Spinal cord (tissue), 10 donors: ENCODE results near the gene GNB1. TPM values are rescaled to one million over a fixed set of nuclear protein-coding genes. Genes with fewer than 3 reads are reported as not detected.
"Not testable (repeated sequence)": the region's sequence is repeated elsewhere in the genome, so short reads cannot be mapped to it uniquely, and the experiment has no call there.

Experiments
- DNase-seq, 6 donors: peaks; one replicate each; pipeline versions ENCODE4 v3.0.0 to v3.0.0-alpha.2; 2013 to 2015; ENCODE audit warnings: low spot score in 6 of 6, low read depth in 4 of 6
- H3K27ac ChIP-seq: one replicate; pipeline ENCODE4 v1.5.1; 2013; ENCODE audit warnings: low read depth, low read length, control low read depth
- H3K27me3 ChIP-seq: one replicate; pipeline ENCODE4 v1.6.1; 2013; ENCODE audit warnings: low read length; ENCODE audit not compliant: control insufficient read depth, insufficient read depth
- H3K36me3 ChIP-seq: one replicate; pipeline ENCODE4 v1.6.1; 2013; ENCODE audit warnings: low read length; ENCODE audit not compliant: control insufficient read depth, insufficient read depth
- H3K4me1 ChIP-seq: one replicate; pipeline ENCODE4 v1.6.1; 2013; ENCODE audit warnings: low read length; ENCODE audit not compliant: control insufficient read depth, insufficient read depth
- H3K4me3 ChIP-seq: one replicate; pipeline ENCODE4 v1.5.1; 2013; ENCODE audit warnings: low read depth, low read length, control low read depth
- H3K9me3 ChIP-seq: one replicate; pipeline ENCODE4 v1.6.1; 2013; ENCODE audit warnings: low read length; ENCODE audit not compliant: control insufficient read depth, insufficient read depth
- WGBS: methylation state at CpG from one replicate; pipeline ENCODE4 v1.1.5; 2013; ENCODE audit warnings: missing lambda C conversion rate; ENCODE audit not compliant: insufficient coverage; 5-methylcytosine and 5-hydroxymethylcytosine counted together
- polyA plus RNA-seq, 2 donors: library from polyadenylated mRNA; unstranded; fragments of 120-200 nt; gene quantifications; one replicate each; pipeline ENCODE4 v1.2.1, GENCODE V29; 2013; ENCODE audit not compliant: insufficient read length in 2 of 2
- total RNA-seq, 2 donors: library from RNA; depleted of rRNA in 1 of 2; stranded (reverse); fragments of 120-200 nt in 1 of 2; fragments of >200 nt in 1 of 2; gene quantifications; one replicate each; pipeline versions ENCODE4 v1.2.3 to v1.2.4, GENCODE V29; 2013 to 2014
- donor health status: healthy.

GNB1 gene
- total and polyA plus RNA-seq, 4 donors, result 129 to 651 (median 436) TPM

DNA sequence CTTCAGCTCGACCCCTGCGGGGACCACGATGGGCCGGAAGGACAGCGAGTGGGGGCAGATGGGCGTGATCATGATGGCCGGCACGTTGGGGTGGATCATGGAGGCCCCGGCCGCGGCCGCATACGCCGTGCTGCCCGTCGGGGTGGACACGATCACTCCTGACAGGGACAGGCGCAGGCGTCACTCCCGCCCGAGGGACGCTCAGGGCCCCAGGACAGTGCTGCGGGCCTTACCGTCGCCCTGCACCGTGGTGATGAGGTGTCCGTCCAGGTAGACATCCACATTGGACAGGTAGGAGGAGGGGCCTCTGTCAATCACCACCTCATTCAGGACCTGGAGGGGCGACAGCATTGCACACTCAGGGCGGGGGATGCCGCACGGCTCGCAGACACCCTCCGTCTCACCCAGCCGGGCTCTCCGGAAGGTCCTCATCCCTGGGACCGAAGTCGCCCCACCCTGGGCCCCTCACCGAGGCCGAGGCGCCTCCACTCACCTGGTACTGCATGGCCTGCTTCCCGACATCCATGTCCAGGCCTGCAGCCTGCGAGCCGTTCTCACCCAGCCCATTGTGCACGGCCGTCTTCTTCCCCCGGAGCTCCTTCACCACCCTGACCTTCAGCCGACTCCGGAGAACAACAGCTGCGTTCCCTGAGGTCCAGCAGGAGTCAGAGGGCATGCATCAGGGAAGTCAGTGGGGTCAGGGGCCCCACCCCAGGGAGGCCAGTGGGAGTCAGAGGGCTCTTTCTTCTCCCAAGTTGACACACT, 136.7 kb downstream of the GNB1 start:
- 89% methylated on average over 33 of the region's 49 CpGs for WGBS
- Histone ChIP-seq H3K4me3 (no peak overlapping the region), H3K9me3 (no peaks in the 10 kb centered on the region), H3K27me3 (no peaks in the 10 kb centered on the region), H3K4me1 (no peaks in the 10 kb centered on the region), H3K27ac (no peak overlapping the region), H3K36me3 (peaks cover 72% of the 10 kb centered on the region)
- DNase-seq, result no peak

DNA sequence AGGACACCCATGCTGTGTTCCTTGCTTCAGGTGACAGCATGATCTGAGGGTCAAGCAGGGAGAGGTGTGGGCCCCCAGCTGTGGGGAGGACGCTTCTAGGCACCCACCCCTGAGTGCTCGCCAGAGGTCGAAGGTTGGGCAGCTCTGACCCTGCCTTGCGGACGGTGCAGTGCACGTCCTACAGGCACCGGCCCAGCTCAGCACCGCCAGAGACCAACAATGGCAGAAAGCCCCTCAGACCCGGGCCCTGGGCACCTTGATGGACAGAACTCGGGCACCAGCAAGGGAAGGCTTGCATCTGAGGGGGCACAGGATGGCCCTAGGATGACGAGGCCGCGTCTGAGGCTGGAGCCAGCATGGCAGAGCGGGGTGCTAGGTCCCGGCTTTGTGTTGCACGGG, 137.3 kb downstream of the GNB1 start:
- peaks cover 71% of the 10 kb centered on the region for H3K36me3 ChIP-seq
- no peak overlapping the region for H3K4me3 ChIP-seq
- no peaks in the 10 kb centered on the region for H3K27me3 ChIP-seq
- DNase-seq, result no peak
- no peak overlapping the region for H3K27ac ChIP-seq
- H3K9me3 ChIP-seq, result no peaks in the 10 kb centered on the region
- H3K4me1 ChIP-seq, result no peaks in the 10 kb centered on the region
- WGBS, result 93% methylated on average over 16 of the region's 16 CpGs

GRCh38 chr1:1752636-1753606, 138.0 kb downstream of the GNB1 start:
- Histone ChIP-seq H3K27me3 (no peaks in the 10 kb centered on the region), H3K4me1 (no peaks in the 10 kb centered on the region), H3K27ac (no peak overlapping the region), H3K4me3 (no peak overlapping the region), H3K9me3 (no peaks in the 10 kb centered on the region), H3K36me3 (peaks cover 64% of the 10 kb centered on the region)
- WGBS, result 83% methylated on average over 27 of the region's 37 CpGs
- DNase-seq, result no peak

DNA sequence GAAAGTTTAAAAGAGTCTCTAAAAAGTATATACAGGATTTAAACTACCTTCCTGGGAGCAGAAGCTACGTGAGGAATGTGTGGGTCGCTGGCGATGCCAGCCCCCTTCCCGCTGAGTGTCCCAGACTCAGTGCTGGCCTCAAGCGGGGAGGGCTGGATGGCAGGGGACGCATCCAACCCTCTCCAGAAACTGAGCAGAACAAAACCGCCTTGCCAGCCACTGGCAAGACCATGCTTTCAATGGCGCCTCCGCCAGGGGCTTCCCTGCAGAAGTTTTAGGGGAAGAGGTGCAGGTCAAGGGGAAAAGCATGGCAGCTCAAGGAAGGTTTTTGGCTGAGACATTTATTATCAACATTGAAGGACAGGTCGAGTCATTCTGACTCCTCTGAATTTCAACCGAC, 138.7 kb downstream of the GNB1 start:
- WGBS, result 73% methylated on average over 9 of the region's 11 CpGs
- H3K27me3 ChIP-seq, result no peaks in the 10 kb centered on the region
- no peak overlapping the region for H3K4me3 ChIP-seq
- no peak for DNase-seq
- H3K9me3 ChIP-seq, result no peaks in the 10 kb centered on the region
- no peaks in the 10 kb centered on the region for H3K4me1 ChIP-seq
- peaks cover 57% of the 10 kb centered on the region for H3K36me3 ChIP-seq
- H3K27ac ChIP-seq, result no peak overlapping the region

DNA sequence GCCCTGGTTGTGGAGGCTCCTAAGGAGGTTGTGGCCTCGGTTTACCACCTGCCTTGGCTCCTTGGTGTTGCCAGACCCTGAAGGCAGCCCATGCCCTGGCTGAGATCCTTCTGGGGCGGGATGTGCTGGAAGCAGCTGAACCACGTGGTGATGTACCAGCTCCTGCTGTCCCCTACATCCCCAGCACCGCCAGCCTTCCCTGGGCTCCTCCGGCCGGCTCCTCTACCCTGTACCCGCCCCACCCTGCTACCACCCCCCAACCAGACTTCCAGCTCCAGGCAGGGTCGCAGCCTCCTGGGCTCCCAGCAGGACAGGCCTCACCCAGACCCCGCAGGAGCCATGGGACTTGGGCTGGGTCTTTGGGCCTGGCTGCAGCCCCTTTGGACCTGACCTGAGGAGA, 140.9 kb downstream of the GNB1 start:
- not testable (repeated sequence) for DNase-seq, H3K27ac ChIP-seq, H3K27me3 ChIP-seq, H3K4me1 ChIP-seq, H3K4me3 ChIP-seq, H3K9me3 ChIP-seq
- H3K36me3 ChIP-seq, result peaks cover 34% of the 10 kb centered on the region
- WGBS, result 79% methylated on average over 2 of the region's 9 CpGs

- H3K27me3 ChIP-seq, result no peaks in the 10 kb centered on the region
- no peak overlapping the region for H3K27ac ChIP-seq
- H3K4me1 ChIP-seq, result no peaks in the 10 kb centered on the region
- no peak overlapping the region for H3K4me3 ChIP-seq
- peaks cover 23% of the 10 kb centered on the region for H3K36me3 ChIP-seq
- no peaks in the 10 kb centered on the region for H3K9me3 ChIP-seq
- 54% methylated on average over 14 of the region's 18 CpGs for WGBS
- DNase-seq, result no peak
These were observed 142.1 kb downstream of the GNB1 start for GRCh38 chr1:1748686-1749321.

- H3K4me1 ChIP-seq, H3K27me3 ChIP-seq, H3K9me3 ChIP-seq, DNase-seq: not testable (repeated sequence)
- H3K4me3 ChIP-seq, result peak overlapping the region; percentile 37
- no CpG with 5 or more reads among the region's 35 CpGs for WGBS
- H3K36me3 ChIP-seq, result peaks cover 10% of the 10 kb centered on the region
- H3K27ac ChIP-seq, result peak overlapping the region; percentile 88
These were observed 144.3 kb downstream of the GNB1 start for GRCh38 chr1:1746566-1746909.

DNA sequence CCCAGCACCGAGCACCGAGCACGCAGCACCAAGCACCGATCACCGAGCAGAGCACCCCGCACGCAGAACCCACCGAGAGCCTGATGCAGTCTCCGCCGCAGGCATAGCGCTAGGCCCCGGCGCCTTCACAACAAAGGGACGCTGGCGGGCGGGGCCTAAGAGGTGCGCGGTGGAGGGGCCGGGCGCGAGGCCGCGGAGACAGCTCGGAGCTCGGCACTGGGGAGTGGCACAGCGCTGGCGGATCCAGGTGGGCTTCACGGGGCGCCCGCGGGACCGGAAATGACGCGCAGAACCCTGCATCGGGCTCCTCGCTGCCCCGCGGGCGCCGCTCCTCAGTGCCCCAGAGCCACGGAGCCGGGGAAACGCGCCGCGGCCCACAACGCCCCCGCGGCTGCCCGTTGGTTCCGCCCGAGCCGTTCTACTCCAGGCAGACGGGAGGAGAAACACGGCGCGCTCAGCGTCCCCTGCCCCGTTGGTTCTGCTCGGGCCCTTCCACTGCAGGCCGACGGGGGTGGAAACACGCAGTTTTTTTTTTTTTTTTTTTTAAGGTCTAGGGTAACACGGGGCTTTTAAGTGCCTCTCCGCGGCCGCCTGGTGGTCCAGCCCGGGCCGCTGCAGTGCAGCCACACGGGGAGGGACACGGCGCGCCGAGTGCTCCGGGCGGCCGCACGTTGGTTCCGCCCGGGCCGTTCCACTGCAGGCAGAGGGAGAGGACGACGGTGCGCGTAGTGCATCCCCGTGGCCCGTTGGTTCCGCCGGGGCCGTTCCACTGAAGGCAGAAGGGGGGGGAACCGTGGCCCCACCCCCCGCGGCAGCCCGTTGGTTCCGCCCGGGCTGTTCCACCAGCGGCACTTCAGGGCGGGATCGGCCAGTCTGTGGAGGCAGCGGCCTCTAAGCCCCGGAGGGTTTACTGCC, 145.0 kb downstream of the GNB1 start:
- Histone ChIP-seq H3K36me3 (peaks cover 10% of the 10 kb centered on the region), H3K4me3 (peak overlapping the region; percentile 37), H3K27ac (peak overlapping the region; percentile 88)
- H3K4me1 ChIP-seq, H3K27me3 ChIP-seq, H3K9me3 ChIP-seq: not testable (repeated sequence)
- 0% methylated on average over 38 of the region's 101 CpGs for WGBS
- peak; percentile 36 to 78 (median 58) for DNase-seq

GRCh38 chr1:1742529-1742928, 148.4 kb downstream of the GNB1 start:
- DNase-seq, result not testable (repeated sequence)
- WGBS, result 77% methylated on average over 6 of the region's 11 CpGs

More at GRCh38 chr1:1742529-1742928, 148.4 kb downstream of the GNB1 start:
- H3K4me3 ChIP-seq, H3K27me3 ChIP-seq, H3K4me1 ChIP-seq, H3K9me3 ChIP-seq, H3K27ac ChIP-seq: not testable (repeated sequence)
- H3K36me3 ChIP-seq, result peaks cover 16% of the 10 kb centered on the region
